Skeletal muscle cell (primary cell): ENCODE data around the gene GZF1.

ENCODE experiments used
- DNase-seq: peaks from one replicate; pipeline ENCODE4 v3.0.0-alpha.2; 2010; ENCODE audit warnings: low read depth
- H3K4me3 ChIP-seq: 2 replicates; pipeline ENCODE4 v1.5.1; 2011; ENCODE audit warnings: low read depth, mild to moderate bottlenecking, control low read depth, low read length, moderate library complexity

GZF1 gene

DNA sequence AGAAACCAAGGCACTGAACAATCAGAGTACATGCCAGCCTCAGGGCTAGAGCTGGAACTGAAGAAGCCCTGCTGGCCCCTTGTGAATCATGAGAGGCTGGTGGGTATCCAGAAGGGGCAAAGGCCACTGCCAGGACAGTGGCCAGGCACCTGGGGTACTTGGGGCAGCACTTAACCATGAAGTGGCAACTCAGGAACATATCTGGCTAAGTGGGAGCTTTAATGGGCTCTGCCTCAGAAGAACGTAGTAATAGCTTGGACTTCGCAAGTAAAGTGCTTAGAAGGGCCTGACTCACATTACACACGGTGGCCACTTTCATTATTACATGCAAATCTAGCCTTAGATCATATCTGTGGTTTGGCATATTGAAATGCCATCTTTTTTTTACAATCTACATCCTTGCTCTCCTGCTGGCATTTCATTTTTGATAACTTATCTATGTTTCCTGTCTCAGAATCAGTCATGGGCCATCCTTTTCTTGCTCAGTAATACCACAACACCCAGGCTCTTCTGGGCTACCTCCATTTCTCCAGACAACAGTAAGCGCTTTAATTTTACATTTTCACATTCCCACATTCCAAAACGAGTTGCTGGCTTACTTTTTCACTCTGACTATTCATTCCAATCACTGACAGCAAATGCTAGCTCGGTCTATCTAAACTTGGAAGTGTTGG is 37.7 kb downstream of the GZF1 start:
- DNase-seq: no peak
- H3K4me3 ChIP-seq: no peak overlapping the region

DNA sequence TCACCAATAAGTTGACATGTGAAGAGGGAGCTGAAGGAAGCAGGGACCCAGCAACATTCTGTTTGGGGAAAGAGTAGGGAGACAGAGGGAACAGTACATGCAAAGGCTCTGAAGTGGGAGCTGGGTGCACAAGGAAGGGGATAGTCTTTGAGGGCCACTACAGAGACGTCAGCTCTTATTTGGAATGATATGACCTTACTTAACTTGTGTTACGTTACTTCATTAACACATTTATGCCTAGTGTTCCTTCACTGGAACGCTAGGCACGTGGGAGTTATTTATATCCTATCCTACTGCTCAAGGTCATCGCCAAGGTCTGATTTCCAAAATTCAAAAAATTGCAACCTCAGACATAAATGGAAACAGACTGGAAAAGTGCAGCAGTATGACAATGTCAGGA is 39.1 kb downstream of the GZF1 start:
- DNase-seq: no peak
- no peak overlapping the region for H3K4me3 ChIP-seq

DNA sequence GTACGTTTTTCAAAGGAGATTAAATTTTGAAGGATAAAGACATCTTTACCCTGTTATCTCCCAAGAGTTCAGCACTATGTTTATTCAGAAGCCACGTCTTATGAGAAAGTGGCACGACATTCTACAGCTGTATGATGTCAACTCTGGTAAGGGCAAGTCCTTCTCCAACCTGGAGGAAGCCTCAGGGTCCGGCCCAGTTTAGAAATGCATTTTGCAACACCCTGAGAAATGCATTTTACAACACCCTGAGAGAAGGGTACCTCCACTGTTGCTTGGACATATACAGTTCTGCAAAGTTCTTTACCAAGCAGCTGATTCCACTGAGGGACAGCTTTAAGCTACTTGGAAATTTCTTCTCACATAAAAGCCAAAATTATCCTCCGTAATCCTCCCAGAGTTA is 41.8 kb downstream of the GZF1 start:
- no peak overlapping the region for H3K4me3 ChIP-seq
- no peak for DNase-seq

DNA sequence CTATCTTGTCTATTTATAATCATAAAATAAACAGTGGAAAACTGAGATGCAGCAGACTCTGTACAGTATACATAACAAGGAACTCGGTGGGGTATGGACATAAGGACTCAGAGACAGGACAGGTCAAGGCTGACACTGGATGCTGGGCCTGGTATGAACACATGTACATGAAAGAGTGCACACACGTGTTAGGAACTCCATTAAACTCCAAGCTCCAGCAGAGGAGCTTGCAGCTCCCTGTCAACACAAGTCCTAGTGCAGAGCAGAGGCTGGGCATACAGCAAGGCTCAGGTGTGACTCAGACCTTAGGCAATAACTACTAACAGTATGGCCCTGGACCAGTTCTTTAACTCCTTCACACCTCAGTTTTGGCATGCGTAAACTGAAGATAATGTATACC is 42.2 kb downstream of the GZF1 start:
- no peak for DNase-seq
- H3K4me3 ChIP-seq: no peak overlapping the region

DNA sequence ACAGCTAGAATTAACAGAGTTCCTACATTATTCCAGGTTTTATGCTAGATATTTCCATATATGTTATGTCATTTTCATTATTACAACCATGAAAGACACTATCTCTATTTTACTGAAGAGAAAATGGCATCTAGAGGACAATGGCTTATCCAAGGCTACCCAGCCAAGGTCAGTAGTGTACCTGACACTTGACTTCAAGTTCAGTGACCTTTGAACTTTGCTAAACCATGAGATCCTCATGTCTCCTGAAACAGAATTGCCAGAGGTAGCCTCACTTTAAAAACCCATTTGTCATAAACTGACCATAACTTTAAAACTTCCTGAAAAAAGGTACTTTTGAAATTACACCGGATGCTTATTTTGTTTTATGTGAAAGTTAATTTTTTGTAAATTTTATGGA is 44.9 kb downstream of the GZF1 start:
- H3K4me3 ChIP-seq: no peak overlapping the region
- no peak for DNase-seq

DNA sequence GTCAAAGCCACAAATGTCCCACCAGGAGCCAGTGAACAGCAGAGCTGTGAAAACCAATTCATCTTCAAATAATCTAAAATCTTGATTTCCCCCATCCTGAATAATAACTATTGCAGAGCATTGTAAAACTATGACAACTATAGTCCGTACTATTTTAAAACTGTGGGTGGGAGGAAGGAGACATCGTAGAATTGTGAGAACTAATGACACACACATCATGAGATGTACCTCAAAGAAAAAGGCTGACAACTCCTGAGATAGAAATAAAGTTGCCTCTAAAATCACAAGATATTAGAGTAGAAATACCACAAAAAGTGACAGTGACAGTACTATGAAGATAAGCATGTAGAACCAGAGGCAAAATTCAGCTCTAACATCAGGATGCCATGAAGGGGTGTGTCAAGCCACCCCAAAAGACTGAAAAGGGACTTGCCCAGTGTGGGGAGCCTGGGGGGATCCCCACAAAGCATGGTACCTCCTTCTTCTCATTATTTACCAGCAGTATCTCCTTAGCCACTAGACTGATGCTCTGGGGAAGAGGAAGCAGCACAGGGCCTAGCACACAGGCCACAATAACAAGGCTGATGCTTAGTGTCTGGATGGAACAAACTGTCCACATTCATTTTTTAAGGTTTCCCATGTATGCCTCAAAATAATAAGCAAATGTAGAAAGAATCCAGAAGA is 45.9 kb downstream of the GZF1 start:
- no peak for DNase-seq
- H3K4me3 ChIP-seq: no peak overlapping the region

DNA sequence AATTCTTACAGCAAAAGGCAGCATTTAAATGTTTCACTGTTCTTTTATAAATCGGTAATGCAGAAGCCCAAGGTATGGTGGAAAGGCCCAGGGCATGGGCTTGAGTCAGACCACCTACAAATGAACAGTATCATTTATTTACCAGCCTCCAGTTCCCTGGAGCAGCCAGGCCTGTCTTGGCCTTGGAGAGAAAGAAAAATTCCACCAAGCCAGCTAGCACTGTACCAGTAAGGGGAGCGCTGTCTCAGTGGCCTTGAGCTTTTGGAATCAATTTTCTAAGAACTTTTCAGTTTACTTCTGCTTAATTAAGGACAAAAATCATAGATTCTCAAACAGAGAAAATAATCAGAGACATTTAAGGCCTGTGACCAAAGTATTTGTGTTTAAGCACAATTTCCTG is 47.0 kb downstream of the GZF1 start:
- no peak for DNase-seq
- no peak overlapping the region for H3K4me3 ChIP-seq

DNA sequence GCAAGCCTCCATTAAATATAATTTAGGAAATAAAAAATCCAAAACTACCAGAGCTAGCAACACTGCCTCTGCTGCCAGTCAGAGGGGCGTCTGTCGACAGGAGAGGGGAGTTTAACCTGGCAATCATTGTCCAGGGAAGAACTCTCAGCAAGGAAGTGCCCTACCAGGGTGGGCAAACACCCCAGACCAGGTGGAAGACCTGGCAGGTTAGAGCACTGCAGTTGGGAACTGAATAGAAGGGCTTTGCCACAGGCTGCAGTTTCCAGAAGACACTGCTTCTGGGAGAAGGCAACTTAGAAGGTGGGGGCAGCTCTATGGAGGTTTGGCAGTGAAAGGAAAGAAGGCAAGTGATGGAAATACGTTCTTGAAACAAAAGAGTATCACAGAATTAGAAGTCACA is 47.8 kb downstream of the GZF1 start:
- H3K4me3 ChIP-seq: no peak overlapping the region
- DNase-seq: no peak

DNA sequence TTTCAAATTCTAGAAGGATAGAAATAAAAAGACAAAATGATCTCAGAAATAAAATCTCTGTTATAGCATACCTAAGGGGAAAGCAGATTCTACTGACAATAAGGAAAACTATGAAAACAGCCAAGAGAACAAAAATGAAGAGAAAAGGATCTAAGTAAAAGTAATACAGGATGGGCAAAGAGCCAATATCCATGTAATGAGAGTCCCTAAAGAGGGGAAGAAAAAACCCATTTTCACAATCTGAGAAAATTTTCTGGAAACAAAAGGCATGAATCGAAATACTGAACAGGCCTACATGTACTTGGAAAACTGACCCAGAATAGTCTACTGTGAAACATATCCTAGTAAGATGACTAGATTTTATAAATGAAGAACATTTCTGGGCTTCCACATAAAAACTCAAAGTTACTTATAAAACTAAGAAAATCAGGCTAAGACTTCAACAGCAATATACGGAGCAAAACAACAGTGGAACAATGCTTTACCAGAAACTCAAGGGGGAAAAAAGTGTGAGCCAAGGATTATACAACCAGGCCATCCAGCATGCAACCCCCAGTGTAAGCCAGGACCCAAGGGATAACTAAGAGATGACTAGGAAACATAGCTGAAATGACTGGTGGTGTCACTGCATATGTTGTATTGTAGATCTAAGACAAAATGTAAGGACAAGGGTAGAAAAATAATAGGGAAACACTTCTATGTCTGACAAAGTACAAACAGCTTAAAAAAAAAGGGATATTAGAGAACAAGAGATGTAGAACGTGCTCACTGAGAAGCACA is 49.1 kb downstream of the GZF1 start:
- no peak overlapping the region for H3K4me3 ChIP-seq
- no peak for DNase-seq

DNA sequence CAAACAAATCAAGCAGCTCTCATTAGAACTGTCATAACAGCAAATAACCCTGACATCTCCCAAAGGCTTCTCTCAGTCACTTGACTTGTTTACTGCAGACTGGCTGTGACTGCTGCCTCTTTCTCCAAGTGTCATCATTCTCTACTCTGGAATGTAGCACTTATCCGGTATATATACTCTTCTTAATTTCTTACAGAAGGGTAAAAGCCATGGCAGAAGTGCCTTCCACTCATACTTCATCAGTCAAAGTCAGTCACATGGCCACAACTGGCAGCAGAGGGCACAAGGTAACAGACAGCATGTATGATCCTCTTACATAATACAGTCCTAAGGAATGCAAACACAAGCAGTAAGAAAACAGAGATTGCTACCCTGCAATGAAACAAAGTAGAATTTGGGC is 50.0 kb downstream of the GZF1 start:
- no peak for DNase-seq
- H3K4me3 ChIP-seq: no peak overlapping the region

DNA sequence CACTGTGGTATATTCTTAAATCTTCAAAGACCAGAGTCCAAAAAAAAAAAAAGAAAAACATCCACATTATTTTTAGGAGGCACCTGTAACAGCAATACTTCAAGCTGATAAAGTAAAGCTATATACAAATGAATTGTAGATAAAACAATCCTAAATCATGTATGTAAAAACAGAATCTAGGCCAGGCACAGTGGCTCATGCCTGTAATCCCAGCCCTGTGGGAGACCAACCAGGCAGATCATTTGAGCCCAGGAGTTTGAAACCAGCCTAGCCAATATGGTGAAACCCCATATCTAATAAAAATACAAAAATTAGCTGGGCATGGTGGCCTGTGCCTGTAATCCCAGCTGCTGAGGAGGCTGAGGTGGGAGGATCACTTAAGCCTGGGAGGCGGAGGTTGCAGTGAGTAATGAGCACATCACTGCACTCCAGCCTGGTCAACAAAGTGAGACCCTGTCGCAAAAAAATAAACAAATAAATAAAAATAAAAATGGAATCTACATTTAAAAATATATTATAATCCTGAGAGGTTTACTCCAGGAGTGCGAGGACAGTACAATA is 52.0 kb downstream of the GZF1 start:
- DNase-seq: no peak
- no peak overlapping the region for H3K4me3 ChIP-seq

DNA sequence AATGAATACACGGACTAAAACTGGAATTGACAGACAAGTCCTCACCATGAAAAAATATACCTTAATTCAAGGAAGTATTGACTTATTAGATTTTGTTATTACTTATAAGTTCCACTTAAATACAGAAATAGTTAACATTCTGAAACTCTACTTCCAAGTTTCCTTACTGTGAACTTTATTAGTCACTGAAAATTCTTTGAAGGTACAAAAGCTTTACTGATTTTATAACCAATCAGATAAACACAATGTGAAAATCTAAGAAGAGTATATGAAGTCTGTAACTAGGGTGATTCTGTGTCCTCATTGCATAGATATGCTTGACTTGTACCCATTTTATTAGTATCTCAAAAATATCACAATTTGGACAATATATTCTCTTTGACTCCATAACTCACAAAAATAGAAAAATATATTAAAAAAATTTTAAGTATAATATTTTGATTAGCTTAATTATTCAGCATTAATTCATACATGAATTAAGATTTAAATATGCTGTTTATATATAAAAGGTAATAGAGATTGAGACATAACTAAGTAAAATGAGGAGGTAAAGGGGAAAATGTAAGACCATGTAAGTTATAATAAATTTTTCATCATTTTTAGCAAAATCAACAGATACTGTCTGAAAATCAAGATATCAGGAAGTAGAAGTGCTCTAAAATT is 52.7 kb downstream of the GZF1 start:
- no peak overlapping the region for H3K4me3 ChIP-seq
- no peak for DNase-seq

DNA sequence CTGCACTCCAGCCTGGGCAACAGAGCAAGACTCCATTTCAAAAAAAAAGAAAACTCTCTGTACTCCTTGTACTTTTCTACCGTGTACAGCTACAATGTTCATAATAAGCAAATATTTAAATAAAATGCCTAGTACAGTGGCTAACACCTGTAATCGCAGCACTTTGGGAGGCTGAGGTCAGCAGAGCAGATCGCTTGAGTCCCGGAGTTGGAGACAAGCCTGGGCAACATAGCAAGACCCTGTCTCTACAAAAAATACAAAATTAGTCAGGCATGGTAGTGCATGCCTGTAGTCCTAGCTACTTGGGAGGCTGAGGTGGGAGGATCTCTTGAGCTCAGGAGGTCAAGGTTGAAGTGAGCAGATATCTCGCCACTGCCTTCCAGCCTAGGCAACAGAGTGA is 53.6 kb downstream of the GZF1 start:
- no peak overlapping the region for H3K4me3 ChIP-seq
- no peak for DNase-seq

DNA sequence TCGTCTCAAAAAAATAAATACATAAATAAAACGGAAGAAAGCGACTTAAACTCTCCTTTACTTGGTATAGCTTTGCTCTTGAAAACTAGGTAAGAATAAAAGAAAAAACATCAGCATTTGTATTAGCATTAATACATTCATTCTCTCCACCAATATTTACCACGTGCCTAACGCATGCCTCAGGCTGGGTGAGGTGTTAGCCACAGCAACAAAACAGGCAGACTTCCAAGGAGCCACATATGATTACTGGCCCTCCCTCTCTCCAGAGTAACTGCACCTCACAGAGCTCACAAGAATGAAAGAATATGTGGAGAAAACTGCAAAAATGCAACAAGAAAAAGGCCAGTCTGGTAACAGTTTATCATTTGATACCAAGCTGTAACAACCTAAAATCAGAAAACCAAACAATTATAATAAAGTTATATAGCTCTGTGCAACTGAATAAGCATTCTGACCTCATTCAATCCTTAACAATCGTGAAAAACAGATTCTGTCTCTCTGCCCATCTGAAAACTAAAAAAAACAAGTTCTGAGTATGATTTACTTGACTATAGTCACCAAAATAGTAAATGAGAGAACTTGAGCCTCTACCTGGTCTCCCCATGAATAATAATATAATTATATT is 54.1 kb downstream of the GZF1 start:
- no peak for DNase-seq
- H3K4me3 ChIP-seq: no peak overlapping the region

DNA sequence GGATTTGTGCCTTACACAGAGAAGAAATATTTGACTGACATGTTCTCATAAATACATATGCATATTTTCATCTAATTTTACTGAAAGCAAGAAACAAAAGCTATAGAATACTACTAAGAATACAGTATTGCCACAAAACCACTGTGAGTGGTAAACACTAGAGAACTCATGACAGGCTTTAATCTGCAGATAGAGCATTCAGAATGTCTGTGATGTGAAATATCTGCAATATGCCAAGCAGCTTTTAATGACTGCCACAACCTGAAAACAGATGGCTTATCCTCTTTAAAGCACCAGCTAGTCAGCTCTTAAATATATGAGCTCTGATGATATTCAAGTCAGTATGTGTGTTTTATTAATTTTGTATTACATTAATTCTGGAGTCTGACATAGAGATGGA is 55.9 kb downstream of the GZF1 start:
- H3K4me3 ChIP-seq: no peak overlapping the region
- DNase-seq: no peak

DNA sequence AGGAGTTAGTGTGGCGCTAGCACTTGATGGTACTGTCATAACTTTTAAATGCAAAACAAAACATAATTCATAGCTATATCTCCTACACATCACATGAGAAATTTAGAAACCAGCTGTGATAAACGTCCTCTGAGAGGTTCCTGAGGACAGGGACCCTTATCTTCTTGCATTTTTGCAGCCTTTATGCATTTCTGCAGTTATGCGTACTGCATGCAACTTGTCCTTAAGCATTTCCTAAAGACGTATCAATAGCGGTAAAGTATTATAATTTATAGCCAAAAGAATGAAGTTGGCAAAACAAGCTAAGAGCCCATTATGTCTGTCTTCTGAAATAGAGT is 57.6 kb downstream of the GZF1 start:
- H3K4me3 ChIP-seq: peak overlapping the region; percentile 95
- no peak for DNase-seq

DNA sequence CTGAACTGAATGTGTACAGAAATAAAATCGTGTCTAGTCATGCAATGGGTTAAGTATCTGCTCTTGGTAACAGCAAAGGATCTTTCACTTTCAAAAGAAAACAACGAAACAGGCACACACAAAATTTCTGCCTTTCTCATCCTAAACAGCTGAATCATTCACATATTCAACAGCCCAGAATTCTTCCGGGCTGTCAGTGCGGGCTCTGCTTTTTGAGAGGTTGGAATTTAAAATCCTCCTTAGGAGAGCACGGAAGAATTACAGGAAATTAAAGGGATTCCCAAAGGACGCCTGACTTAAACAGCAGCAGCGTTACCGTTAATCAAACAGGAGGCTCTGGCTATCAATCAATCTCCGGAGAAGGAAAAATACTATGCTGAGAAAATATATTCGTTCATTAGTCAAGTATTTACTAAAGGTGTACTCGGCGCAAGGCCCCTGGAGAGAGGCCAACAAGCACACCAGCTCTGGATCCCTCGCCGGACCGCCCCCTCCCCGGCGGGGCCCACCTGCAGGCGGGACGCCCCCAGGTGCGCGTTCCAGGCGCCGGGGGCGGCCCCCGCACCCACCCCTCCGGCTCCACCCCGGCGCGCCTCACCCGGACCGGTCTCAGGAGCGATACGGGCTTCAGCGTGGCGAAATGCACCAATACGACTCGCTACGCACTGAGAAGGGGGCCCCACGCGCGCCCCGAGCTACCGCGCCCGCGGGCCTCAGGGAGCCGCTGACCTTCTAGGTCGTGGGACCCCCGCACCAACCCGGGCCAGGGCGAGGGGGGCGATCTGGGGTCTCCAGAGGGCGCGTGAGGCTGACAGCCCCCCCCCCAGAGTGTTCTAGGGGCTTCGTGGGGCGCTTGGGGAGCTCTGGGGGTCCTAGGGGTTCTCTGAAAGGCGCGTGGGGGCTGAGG is 58.3 kb downstream of the GZF1 start:
- peak; percentile 28 for DNase-seq
- H3K4me3 ChIP-seq: peak overlapping the region; percentile 95
